K562 (cell line): ENCODE results near the gene MNDA. TPM values are rescaled to one million over a fixed set of nuclear protein-coding genes. Genes with fewer than 3 reads are reported as not detected.

ENCODE experiments used
- CBFA2T3 ChIP-seq: fragments of 450-650 bp; IDR thresholded peaks from 2 replicates; pipeline ENCODE4 v1.6.1; 2017
- CREM ChIP-seq: IDR thresholded peaks from 2 replicates; pipeline ENCODE4 v1.6.1; 2014; ENCODE audit warnings: antibody characterized with exemption, low read depth
- MGA ChIP-seq: fragments of 450-650 bp; IDR thresholded peaks from 2 replicates; pipeline ENCODE4 v1.6.1; 2016; ENCODE audit warnings: mild to moderate bottlenecking, moderate library complexity
- NFRKB ChIP-seq: fragments of 450-650 bp; IDR thresholded peaks from 2 replicates; pipeline ENCODE4 v1.6.1; 2016; ENCODE audit warnings: low read depth
- TAF1 ChIP-seq: IDR thresholded peaks from 2 replicates; pipeline ENCODE4 v1.6.1; 2011; ENCODE audit warnings: mild to moderate bottlenecking, low read length, moderate library complexity; ENCODE audit not compliant: insufficient read depth, control insufficient read depth, severe bottlenecking; ENCODE audit errors: extremely low read depth
- ZNF584 ChIP-seq: fragments of 200-800 bp; sonication (Bioruptor generic); IDR thresholded peaks from 2 replicates; pipeline ENCODE4 v1.6.1; 2016; ENCODE audit warnings: low read depth, mild to moderate bottlenecking, missing genetic modification characterization, missing compliant biosample characterization
- polyA plus RNA-seq, 8 experiments: library from polyadenylated mRNA; depleted of rRNA in 4 of 8; stranded (reverse) in 5 of 8; unstranded in 3 of 8; fragments of >200 nt; fragmentation: Nextera tagmentation in 2 of 8; fragmentation: Illumina TruSeq in 1 of 8; extraction: Ambion mirVana in 2 of 8; extraction: Trizol in 1 of 8; gene quantifications; 2 replicates each; pipeline versions ENCODE4 v1.2.1 to v1.2.3, GENCODE V29; 2011 to 2014; ENCODE audit warnings: inconsistent platforms in 1 of 8, missing spikeins in 1 of 8
- total RNA-seq, 7 experiments: library from RNA; depleted of rRNA in 6 of 7; stranded (reverse); fragments of >200 nt in 6 of 7; fragmentation: Illumina TruSeq in 2 of 7; extraction: Trizol in 2 of 7; gene quantifications; 2 replicates each; pipeline versions ENCODE4 v1.2.1 to v1.2.3, GENCODE V29; 2011 to 2021; ENCODE audit warnings: low replicate concordance in 1 of 7

The MNDA gene
- total and polyA plus RNA-seq, 9 of the 15 experiments (the other 6 are each of a cell fraction or from before 2014, with no cell fraction given), result 0.08 to 0.14 (median 0.09) TPM; not detected in 6

GRCh38 chr1:158799689-158800088 is 31.5 kb upstream of the MNDA start (continued):
- TF ChIP-seq MGA (peak; percentile 67), NFRKB (peak; percentile 62; the same call in 1 of the 2 replicates), CREM (0 out of 2 replicates have a peak, but pooled peaks have one; percentile 9), ZNF584 (CRISPR knock-in tag) (0 out of 2 replicates have a peak, but pooled peaks have one; percentile 71), CBFA2T3 (peak; percentile 71), TAF1 (peak; percentile 29)
- TF ChIP-seq, all 486 proteins: peak for 48
